Parietal lobe (tissue), 1 donor: ENCODE measurements around the gene TTK. TPM values are rescaled to one million over a fixed set of nuclear protein-coding genes. Genes with fewer than 3 reads are reported as not detected.

Experiments used
- total RNA-seq: library from RNA; depleted of rRNA; stranded (reverse); fragments of >200 nt; gene quantifications from one replicate; pipeline ENCODE4 v1.2.3, GENCODE V29; 2014

Gene TTK
- 6.9 TPM for total RNA-seq

GRCh38 chr6:80004173-80005072 lies at the start of gene TTK:
Gene TTK, plus strand, starts transcription at chr6:80004649. Its CDS starts 1,195 bp downstream, at chr6:80005844.

Other genes starting within 250 kb of the TTK start
- 29.1 TPM for gene ELOVL4, start 57.1 kb upstream of the TTK start, total RNA-seq
- gene BCKDHB, start 102.0 kb downstream of the TTK start, total RNA-seq = 17.5 TPM